Kidney epithelial cell (primary cell): ENCODE data around the gene MPIG6B. TPM values are rescaled to one million over a fixed set of nuclear protein-coding genes. Genes with fewer than 3 reads are reported as not detected.

Experiments
- DNase-seq: peaks from one replicate; pipeline ENCODE4 v3.0.0-alpha.2; 2010; ENCODE audit warnings: low read depth
- H3K27me3 ChIP-seq: 2 replicates; pipeline ENCODE4 v1.6.0; 2011; ENCODE audit warnings: low read length; ENCODE audit not compliant: control insufficient read depth, insufficient read depth
- H3K36me3 ChIP-seq: 2 replicates; pipeline ENCODE4 v1.5.1; 2011; ENCODE audit warnings: low read length; ENCODE audit not compliant: control insufficient read depth, insufficient read depth
- H3K4me3 ChIP-seq: 2 replicates; pipeline ENCODE4 v1.5.1; 2011; ENCODE audit warnings: low read depth, mild to moderate bottlenecking, control low read depth, low read length
- total RNA-seq: library from RNA; depleted of rRNA; stranded (reverse); fragments of >200 nt; gene quantifications from 2 replicates; pipeline ENCODE4 v1.2.3, GENCODE V29; 2015
- TF ChIP-seq, protein P1 (sequence below): IDR thresholded peaks from 2 replicates; pipeline ENCODE4 v1.5.1; 2011; ENCODE audit warnings: mild to moderate bottlenecking, moderate library complexity, low read length, control low read depth, inconsistent platforms; ENCODE audit not compliant: insufficient read depth, poor library complexity, severe bottlenecking

Gene MPIG6B
- total RNA-seq, 1 donor from 2014 or later = 0.29 TPM

DNA sequence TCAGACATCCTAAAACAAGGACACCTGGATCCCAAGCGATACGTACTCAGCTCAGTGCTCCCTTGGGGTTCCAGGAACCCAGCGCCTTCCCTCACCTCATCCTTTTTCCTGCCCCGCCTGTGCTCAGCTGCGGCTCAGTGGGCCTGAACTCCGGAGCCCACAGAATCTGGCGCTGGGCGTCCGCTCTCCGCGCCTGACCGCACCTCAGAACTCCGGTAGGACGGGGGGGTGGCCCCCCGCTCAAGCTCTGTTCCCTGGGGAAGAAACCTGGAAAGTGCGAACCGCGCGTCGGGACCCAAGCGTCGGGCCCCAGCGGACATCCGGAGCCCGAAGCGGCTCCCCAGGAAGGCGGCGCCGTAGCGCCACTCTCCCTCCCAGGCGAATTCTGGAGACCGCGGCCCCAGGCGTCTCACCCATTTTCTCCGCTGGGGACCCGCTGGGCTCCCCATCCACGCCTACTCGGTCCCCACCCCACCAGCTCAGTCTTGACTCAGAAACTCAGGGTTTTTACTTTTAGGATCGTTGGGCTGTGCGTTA lies 42.0 kb upstream of the MPIG6B start:
- Histone ChIP-seq H3K27me3 (no peaks in the 10 kb centered on the region), H3K36me3 (no peaks in the 10 kb centered on the region), H3K4me3 (peak overlapping the region; percentile 14)
- TF ChIP-seq, protein P1, sequence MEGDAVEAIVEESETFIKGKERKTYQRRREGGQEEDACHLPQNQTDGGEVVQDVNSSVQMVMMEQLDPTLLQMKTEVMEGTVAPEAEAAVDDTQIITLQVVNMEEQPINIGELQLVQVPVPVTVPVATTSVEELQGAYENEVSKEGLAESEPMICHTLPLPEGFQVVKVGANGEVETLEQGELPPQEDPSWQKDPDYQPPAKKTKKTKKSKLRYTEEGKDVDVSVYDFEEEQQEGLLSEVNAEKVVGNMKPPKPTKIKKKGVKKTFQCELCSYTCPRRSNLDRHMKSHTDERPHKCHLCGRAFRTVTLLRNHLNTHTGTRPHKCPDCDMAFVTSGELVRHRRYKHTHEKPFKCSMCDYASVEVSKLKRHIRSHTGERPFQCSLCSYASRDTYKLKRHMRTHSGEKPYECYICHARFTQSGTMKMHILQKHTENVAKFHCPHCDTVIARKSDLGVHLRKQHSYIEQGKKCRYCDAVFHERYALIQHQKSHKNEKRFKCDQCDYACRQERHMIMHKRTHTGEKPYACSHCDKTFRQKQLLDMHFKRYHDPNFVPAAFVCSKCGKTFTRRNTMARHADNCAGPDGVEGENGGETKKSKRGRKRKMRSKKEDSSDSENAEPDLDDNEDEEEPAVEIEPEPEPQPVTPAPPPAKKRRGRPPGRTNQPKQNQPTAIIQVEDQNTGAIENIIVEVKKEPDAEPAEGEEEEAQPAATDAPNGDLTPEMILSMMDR = no peak
- DNase-seq = peak; percentile 26

DNA sequence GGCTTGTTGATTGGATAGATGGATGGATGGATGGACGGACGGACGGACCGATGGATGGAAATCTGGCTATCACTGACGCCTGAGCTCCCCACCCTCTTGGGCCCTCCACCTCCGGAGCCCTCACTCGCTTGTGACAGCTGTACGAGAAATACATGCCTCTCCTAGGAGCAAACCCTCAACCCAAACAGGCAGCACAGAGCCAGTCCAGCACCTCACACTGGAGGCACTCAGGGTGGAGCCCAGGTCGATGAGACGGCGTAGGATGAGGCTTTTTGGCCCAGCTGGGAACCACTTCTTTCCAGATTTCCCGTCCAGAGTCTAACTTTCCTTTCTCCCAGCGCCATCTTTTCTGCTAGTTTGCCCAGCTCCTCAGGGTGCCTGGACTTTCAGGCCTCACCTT lies 39.6 kb upstream of the MPIG6B start:
- Histone ChIP-seq H3K27me3 (no peaks in the 10 kb centered on the region), H3K4me3 (no peak overlapping the region), H3K36me3 (no peaks in the 10 kb centered on the region)
- TF ChIP-seq, protein P1 = no peak
- DNase-seq = no peak

DNA sequence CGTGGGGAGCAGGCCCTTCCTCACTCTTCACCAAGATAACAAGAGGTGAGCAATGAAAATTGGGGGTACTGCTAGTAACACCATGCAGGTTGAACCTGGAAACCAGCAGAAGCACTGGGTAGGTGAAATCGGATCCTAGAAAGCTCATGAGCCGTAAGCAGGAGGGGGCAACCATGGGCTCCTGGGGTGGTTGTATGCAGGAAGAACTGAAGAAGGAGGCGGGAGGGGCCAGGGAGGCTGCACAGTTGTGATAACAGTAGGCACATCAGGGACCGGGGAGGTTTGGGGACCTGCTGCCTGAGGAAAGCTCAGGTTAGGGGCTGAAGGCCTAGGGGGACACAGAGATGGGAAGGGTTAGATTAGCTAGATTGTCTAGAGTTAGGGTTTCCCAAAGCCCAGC lies 36.7 kb upstream of the MPIG6B start:
- no peak for DNase-seq
- Histone ChIP-seq H3K27me3 (no peaks in the 10 kb centered on the region), H3K36me3 (no peaks in the 10 kb centered on the region), H3K4me3 (no peak overlapping the region)
- TF ChIP-seq, protein P1 = no peak

DNA sequence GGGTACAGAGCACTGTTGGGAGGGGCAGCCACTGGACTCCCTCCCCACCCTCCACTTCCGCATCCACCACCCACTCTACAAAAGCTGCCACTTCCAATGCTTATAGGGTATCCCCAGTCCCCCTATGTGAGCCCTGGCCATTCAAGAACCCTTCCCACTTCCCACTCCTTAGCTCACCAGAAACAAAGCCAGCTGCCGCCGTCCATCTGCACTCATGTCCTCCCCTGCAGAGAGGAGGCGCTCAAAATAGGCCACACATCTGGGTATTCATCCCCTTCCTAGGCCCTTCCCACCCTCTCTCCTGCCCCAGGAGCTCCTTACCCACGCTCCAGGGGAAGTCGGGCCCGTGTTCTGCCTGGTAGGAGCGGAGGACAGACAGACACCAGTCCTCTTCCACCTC lies 35.9 kb upstream of the MPIG6B start:
- TF ChIP-seq, protein P1 = no peak
- H3K4me3 ChIP-seq = no peak overlapping the region
- no peak for DNase-seq
- H3K36me3 ChIP-seq = no peaks in the 10 kb centered on the region
- H3K27me3 ChIP-seq = no peaks in the 10 kb centered on the region

DNA sequence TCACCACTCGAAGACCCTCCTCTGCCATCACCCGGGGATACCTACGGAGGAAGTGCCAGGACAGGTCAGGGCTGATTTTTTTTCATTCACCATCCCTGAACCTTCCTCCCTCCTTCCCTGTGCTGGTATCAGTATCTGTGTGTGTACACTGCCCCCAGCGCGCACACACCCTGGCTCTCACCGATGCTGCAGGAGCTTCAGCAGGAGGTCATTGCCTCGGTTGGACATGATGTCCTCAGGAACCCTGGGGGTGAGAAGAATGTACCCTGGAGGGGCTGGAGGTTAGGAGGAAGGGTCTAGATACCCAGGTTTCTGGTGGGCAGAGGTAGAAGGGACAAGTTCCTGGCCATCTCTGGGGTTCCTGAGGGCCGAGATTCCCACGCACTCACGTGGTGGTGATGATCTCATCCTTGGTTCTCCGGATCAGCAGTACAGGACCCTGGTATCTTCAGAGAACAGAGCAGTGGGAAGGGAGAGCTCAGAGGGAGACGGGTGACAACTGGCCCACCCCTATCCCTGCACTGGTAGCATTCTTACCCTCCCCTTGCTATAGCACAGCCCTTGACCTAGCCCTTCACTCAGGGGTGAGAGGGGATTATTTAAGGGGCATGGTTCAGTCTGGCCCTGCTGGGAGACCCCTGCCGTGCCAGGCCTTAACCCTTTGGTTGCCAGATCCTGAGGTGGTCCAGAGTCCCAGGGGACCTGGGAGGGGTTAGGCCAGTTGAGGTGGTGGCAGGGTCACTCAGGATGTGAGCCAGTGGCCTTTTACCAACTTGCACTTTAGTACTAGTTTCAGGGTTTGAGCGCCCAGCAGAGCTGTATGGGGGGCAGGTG lies 35.1 kb upstream of the MPIG6B start:
- H3K27me3 ChIP-seq = no peaks in the 10 kb centered on the region
- no peaks in the 10 kb centered on the region for H3K36me3 ChIP-seq
- TF ChIP-seq, protein P1 = no peak
- no peak for DNase-seq
- H3K4me3 ChIP-seq = no peak overlapping the region
